ENCODE measurements around the gene ESAM. TPM values are rescaled to one million over a fixed set of nuclear protein-coding genes. Genes with fewer than 3 reads are reported as not detected.

Gene ESAM
- total RNA-seq, 1 donor from 2014 or later: 1.7 TPM

GRCh38 chr11:124739479-124740276 is 22.4 kb downstream of the ESAM start, which contains the start of gene NRGN:
Gene NRGN, plus strand, starts transcription at chr11:124739942. Its CDS starts 143 bp downstream, at chr11:124740085.
- no peaks in the 10 kb centered on the region for H3K36me3 Mint-ChIP-seq (ENCODE audit: unreplicated experiment)

GRCh38 chr11:124738713-124739478 is 23.2 kb downstream of the ESAM start:
- no peak for DNase-seq (ENCODE audit: extremely low spot score, unreplicated experiment)
- H3K36me3 Mint-ChIP-seq (ENCODE audit: unreplicated experiment): no peaks in the 10 kb centered on the region
- H3K9me3 Mint-ChIP-seq (ENCODE audit: unreplicated experiment): no peaks in the 10 kb centered on the region
- H3K4me1 Mint-ChIP-seq (ENCODE audit: unreplicated experiment): peaks cover 8% of the 10 kb centered on the region
- no peak for TF ChIP-seq CTCF (IDR thresholded peaks at IDR 0.05)
- H3K27me3 Mint-ChIP-seq (ENCODE audit: unreplicated experiment): peaks cover 45% of the 10 kb centered on the region
- peak overlapping the region; percentile 73 for H3K4me3 Mint-ChIP-seq (ENCODE audit: unreplicated experiment)
- H3K27ac Mint-ChIP-seq (ENCODE audit: unreplicated experiment): no peak overlapping the region

More at GRCh38 chr11:124739479-124740276, 22.4 kb downstream of the ESAM start, which contains the start of gene NRGN:
- peak; percentile 96 for DNase-seq (ENCODE audit: extremely low spot score, unreplicated experiment)
- no peaks in the 10 kb centered on the region for H3K9me3 Mint-ChIP-seq (ENCODE audit: unreplicated experiment)
- H3K4me1 Mint-ChIP-seq (ENCODE audit: unreplicated experiment): peaks cover 8% of the 10 kb centered on the region
- peaks cover 41% of the 10 kb centered on the region for H3K27me3 Mint-ChIP-seq (ENCODE audit: unreplicated experiment)
- H3K4me3 Mint-ChIP-seq (ENCODE audit: unreplicated experiment): peak within 1 kb of the TSS; percentile 73
- no peak for TF ChIP-seq CTCF (IDR thresholded peaks at IDR 0.05)
- no peak within 1 kb of the TSS for H3K27ac Mint-ChIP-seq (ENCODE audit: unreplicated experiment)

GRCh38 chr11:124737638-124738305 is 24.3 kb downstream of the ESAM start:
- no peak overlapping the region for H3K4me3 Mint-ChIP-seq (ENCODE audit: unreplicated experiment)
- H3K27me3 Mint-ChIP-seq (ENCODE audit: unreplicated experiment): peaks cover 42% of the 10 kb centered on the region
- no peaks in the 10 kb centered on the region for H3K9me3 Mint-ChIP-seq (ENCODE audit: unreplicated experiment)

GRCh38 chr11:124736736-124737135 is 25.4 kb downstream of the ESAM start:
- no peak for DNase-seq (ENCODE audit: extremely low spot score, unreplicated experiment)
- no peaks in the 10 kb centered on the region for H3K36me3 Mint-ChIP-seq (ENCODE audit: unreplicated experiment)
- no peak overlapping the region for H3K4me3 Mint-ChIP-seq (ENCODE audit: unreplicated experiment)
- peaks cover 8% of the 10 kb centered on the region for H3K4me1 Mint-ChIP-seq (ENCODE audit: unreplicated experiment)
- no peak overlapping the region for H3K27ac Mint-ChIP-seq (ENCODE audit: unreplicated experiment)
- H3K9me3 Mint-ChIP-seq (ENCODE audit: unreplicated experiment): no peaks in the 10 kb centered on the region
- peaks cover 41% of the 10 kb centered on the region for H3K27me3 Mint-ChIP-seq (ENCODE audit: unreplicated experiment)
- no peak for TF ChIP-seq CTCF (IDR thresholded peaks at IDR 0.05)

More at GRCh38 chr11:124737638-124738305, 24.3 kb downstream of the ESAM start:
- no peak for DNase-seq (ENCODE audit: extremely low spot score, unreplicated experiment)
- Mint-ChIP-seq H3K27ac (ENCODE audit: unreplicated experiment) (no peak overlapping the region), H3K36me3 (ENCODE audit: unreplicated experiment) (no peaks in the 10 kb centered on the region), H3K4me1 (ENCODE audit: unreplicated experiment) (peaks cover 8% of the 10 kb centered on the region)
- TF ChIP-seq CTCF (IDR thresholded peaks at IDR 0.05): no peak

Measured in osteocyte (in vitro differentiated cells).